Stomach (tissue), 9 donors: ENCODE results near the gene DYNLT1. TPM values are rescaled to one million over a fixed set of nuclear protein-coding genes. Genes with fewer than 3 reads are reported as not detected.

ENCODE experiments used
- DNase-seq, 2 donors: peaks; one replicate each; pipeline versions ENCODE4 v3.0.0 to v3.0.0-alpha.2; 2013 to 2019
- H3K27ac ChIP-seq, 5 donors: fragments of 200-600 bp in 4 of 5; sonication (generic) in 4 of 5; one replicate each; pipeline ENCODE4 v1.5.1; 2013 to 2019; ENCODE audit warnings: mild to moderate bottlenecking in 1 of 5, moderate library complexity in 1 of 5
- H3K27me3 ChIP-seq, 3 donors: fragments of 200-600 bp; sonication (generic); one replicate each; pipeline ENCODE4 v1.5.1; 2017 to 2019; ENCODE audit warnings: mixed run types in 1 of 3
- H3K36me3 ChIP-seq, 4 donors: fragments of 200-600 bp; sonication (generic); 1 replicate in 3 of 4; 2 replicates in 1 of 4; pipeline ENCODE4 v1.5.1; 2016 to 2019
- H3K4me1 ChIP-seq, 4 donors: fragments of 200-600 bp; sonication (generic); one replicate each; pipeline ENCODE4 v1.5.1; 2016 to 2019
- H3K4me3 ChIP-seq, 4 donors: fragments of 200-600 bp; sonication (generic) in 3 of 4; one replicate each; pipeline ENCODE4 v1.5.1; 2016 to 2019; ENCODE audit warnings: mild to moderate bottlenecking in 1 of 4
- H3K9me3 ChIP-seq, 4 donors: fragments of 200-600 bp; sonication (generic); one replicate each; pipeline ENCODE4 v1.5.1; 2016 to 2019
- EP300 ChIP-seq: sonication (generic); formaldehyde crosslinking; IDR thresholded peaks from one replicate; pipeline ENCODE4 v1.6.1; 2017; ENCODE audit warnings: antibody characterized with exemption
- POLR2A ChIP-seq, 4 donors: fragments of 450-650 bp; IDR thresholded peaks; one replicate each; pipeline ENCODE4 v1.6.1; 2016; ENCODE audit warnings: antibody characterized with exemption in 4 of 4, control low read depth in 2 of 4, mild to moderate bottlenecking in 1 of 4, moderate library complexity in 1 of 4
- POLR2AphosphoS5 ChIP-seq, 3 donors: sonication (generic); formaldehyde crosslinking; IDR thresholded peaks; one replicate each; pipeline ENCODE4 v1.6.1; 2016; ENCODE audit warnings: antibody characterized with exemption in 3 of 3
- WGBS, 5 donors: extraction: QIAGEN DNeasy Blood & Tissue Kit in 3 of 5; methylation state at CpG; one replicate each; pipeline versions ENCODE4 v1.1.5 to v1.1.7; 2013 to 2018; 5-methylcytosine and 5-hydroxymethylcytosine counted together
- intact Hi-C: fragments of 100-400 bp; cut with DNase I; formaldehyde crosslinking; loops from one replicate; pipeline ENCODE4 v1.15.1; 2023; ENCODE audit warnings: low total_unique reads
- polyA plus RNA-seq, 3 donors: library from polyadenylated mRNA; stranded (reverse); fragments of 200-250 nt; gene quantifications; one replicate each; pipeline ENCODE4 v1.2.3, GENCODE V29; 2013
- total RNA-seq, 5 donors: library from RNA; depleted of rRNA; stranded (reverse); fragments of >200 nt; gene quantifications; one replicate each; pipeline versions ENCODE4 v1.1.0 to v1.2.3, GENCODE V29; 2014 to 2016
- TF ChIP-seq, protein P1 (sequence below), 7 experiments: fragments of 450-650 bp in 4 of 7; fragments of 200-600 bp in 3 of 7; sonication (generic) in 3 of 7; IDR thresholded peaks; one replicate each; pipeline ENCODE4 v1.5.1; 2016 to 2019; ENCODE audit warnings: antibody characterized with exemption in 7 of 7, control low read depth in 2 of 7, mild to moderate bottlenecking in 1 of 7
- donor health status: healthy with polysubstance abuse.
- donor health status: Bipolar disorder and iron deficiency.
- donor health status: healthy.

Gene DYNLT1
- total and polyA plus RNA-seq, 8 donors, result 5.8 to 294 (median 144) TPM

DNA sequence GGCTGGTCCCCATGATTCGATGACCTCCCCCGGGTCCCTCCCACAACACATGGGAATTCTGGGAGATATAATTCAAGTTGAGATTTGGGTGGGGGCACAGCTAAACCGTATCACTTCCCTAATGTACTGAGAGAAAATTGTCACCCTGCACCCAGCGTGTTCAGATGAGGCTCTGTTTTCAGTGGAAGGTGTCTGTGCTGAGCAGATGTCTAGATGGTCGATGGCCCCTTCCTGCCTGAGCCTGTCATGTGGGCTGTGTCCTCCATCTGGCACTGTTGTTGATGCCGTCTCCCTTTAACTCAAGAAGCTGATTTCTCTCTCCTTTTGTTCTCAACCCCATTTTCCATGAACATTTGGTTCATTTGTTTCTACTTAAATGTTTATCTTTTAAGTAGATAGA is 47.7 kb downstream of the DYNLT1 start:
- intact Hi-C loops, result no loop called here
- Histone ChIP-seq H3K27me3 (no peaks in the 10 kb centered on the region), H3K9me3 (no peaks in the 10 kb centered on the region), H3K27ac (no peak overlapping the region), H3K4me3 (no peak overlapping the region), H3K4me1 (no peaks in the 10 kb centered on the region), H3K36me3 (peaks cover 45 to 100% (median 100%) of the 10 kb centered on the region in 4 donors)
- 64 to 85% (median 73%) methylated on average over 6 of the region's 6 CpGs for WGBS, 5 donors
- TF ChIP-seq, protein P1, sequence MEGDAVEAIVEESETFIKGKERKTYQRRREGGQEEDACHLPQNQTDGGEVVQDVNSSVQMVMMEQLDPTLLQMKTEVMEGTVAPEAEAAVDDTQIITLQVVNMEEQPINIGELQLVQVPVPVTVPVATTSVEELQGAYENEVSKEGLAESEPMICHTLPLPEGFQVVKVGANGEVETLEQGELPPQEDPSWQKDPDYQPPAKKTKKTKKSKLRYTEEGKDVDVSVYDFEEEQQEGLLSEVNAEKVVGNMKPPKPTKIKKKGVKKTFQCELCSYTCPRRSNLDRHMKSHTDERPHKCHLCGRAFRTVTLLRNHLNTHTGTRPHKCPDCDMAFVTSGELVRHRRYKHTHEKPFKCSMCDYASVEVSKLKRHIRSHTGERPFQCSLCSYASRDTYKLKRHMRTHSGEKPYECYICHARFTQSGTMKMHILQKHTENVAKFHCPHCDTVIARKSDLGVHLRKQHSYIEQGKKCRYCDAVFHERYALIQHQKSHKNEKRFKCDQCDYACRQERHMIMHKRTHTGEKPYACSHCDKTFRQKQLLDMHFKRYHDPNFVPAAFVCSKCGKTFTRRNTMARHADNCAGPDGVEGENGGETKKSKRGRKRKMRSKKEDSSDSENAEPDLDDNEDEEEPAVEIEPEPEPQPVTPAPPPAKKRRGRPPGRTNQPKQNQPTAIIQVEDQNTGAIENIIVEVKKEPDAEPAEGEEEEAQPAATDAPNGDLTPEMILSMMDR (IDR thresholded peaks at IDR 0.05), result no peak
- TF ChIP-seq POLR2AphosphoS5 (IDR thresholded peaks at IDR 0.05) (no peak), EP300 (no peak), POLR2A (IDR thresholded peaks at IDR 0.05) (no peak)
- DNase-seq, result peak in 1 of 2 donors; percentile 41

GRCh38 chr6:158595223-158595622 is 49.3 kb downstream of the DYNLT1 start:
- Histone ChIP-seq H3K9me3 (no peaks in the 10 kb centered on the region), H3K27ac (no peak overlapping the region), H3K27me3 (no peaks in the 10 kb centered on the region), H3K4me1 (no peaks in the 10 kb centered on the region), H3K36me3 (peaks cover 56 to 100% (median 100%) of the 10 kb centered on the region in 4 donors), H3K4me3 (no peak overlapping the region)
- DNase-seq, result no peak
- 75 to 89% (median 83%) methylated on average over 5 of the region's 5 CpGs for WGBS, 5 donors
- intact Hi-C loops, result no loop called here
- no peak for TF ChIP-seq POLR2AphosphoS5 (IDR thresholded peaks at IDR 0.05)
- no peak for TF ChIP-seq POLR2A (IDR thresholded peaks at IDR 0.05)
- TF ChIP-seq, protein P1 (IDR thresholded peaks at IDR 0.05), result no peak
- TF ChIP-seq EP300, result no peak

DNA sequence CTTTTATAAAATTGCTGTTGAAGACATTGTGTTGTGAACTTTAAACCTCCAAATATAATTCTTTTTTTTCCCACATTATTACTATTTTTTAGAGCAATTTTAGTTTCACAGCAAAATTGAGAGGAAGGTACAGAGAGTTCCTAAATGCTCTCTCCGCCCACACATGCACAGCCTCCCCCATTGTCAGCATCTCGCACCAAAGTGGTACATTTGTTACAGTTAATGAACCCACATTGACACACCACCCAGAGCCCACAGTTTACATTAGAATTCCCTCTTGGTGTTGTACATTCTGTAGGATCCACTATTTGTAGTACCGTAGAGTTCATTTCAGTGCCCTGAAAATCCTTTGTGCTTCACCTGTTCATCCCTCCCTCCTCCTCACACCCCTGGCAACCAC is 50.9 kb downstream of the DYNLT1 start:
- Histone ChIP-seq H3K27me3 (no peaks in the 10 kb centered on the region), H3K9me3 (no peaks in the 10 kb centered on the region), H3K27ac (no peak overlapping the region), H3K4me3 (no peak overlapping the region), H3K36me3 (peaks cover 57 to 100% (median 100%) of the 10 kb centered on the region in 4 donors), H3K4me1 (no peaks in the 10 kb centered on the region)
- TF ChIP-seq EP300, result no peak
- no peak for TF ChIP-seq POLR2A (IDR thresholded peaks at IDR 0.05)
- TF ChIP-seq POLR2AphosphoS5 (IDR thresholded peaks at IDR 0.05), result no peak
- TF ChIP-seq, protein P1 (IDR thresholded peaks at IDR 0.05), result no peak
- intact Hi-C loops, result no loop called here
- WGBS, 5 donors, result 87 to 97% (median 92%) methylated on average over 3 of the region's 3 CpGs
- DNase-seq, result no peak

DNA sequence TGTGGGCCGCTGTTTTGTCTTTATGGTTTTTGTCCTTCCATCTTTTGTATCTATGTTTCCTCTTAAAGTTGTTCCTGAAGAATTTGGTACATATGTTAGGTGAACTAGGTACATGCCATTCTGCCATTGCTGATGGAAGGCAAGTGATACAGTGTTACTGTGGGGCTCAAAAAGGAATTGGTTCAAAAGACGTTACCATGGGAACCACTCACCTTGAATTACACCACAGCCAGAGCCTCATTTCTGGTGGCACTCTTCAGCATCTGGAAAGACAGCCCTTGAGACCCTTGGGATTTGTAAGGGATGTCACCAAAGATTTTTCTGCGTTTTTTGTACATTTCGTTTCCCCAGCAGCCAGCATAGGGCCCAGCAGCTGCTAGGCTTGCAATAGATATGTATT is 52.7 kb downstream of the DYNLT1 start:
- TF ChIP-seq, protein P1 (IDR thresholded peaks at IDR 0.05), result no peak
- TF ChIP-seq POLR2A (IDR thresholded peaks at IDR 0.05), result no peak
- TF ChIP-seq EP300, result no peak
- no peak for TF ChIP-seq POLR2AphosphoS5 (IDR thresholded peaks at IDR 0.05)
- Histone ChIP-seq H3K27me3 (no peaks in the 10 kb centered on the region), H3K9me3 (no peaks in the 10 kb centered on the region), H3K27ac (no peak overlapping the region), H3K36me3 (peaks cover 68 to 100% (median 100%) of the 10 kb centered on the region in 4 donors), H3K4me1 (no peaks in the 10 kb centered on the region), H3K4me3 (no peak overlapping the region)
- intact Hi-C loops, result no loop called here
- no peak for DNase-seq
- 91 to 98% (median 94%) methylated on average over 4 of the region's 4 CpGs for WGBS, 5 donors
